Measurements from ENCODE around the gene NDE1.
"Not testable (repeated sequence)": the region's sequence is repeated elsewhere in the genome, so short reads cannot be mapped to it uniquely, and the experiment has no call there.

NDE1 gene

DNA sequence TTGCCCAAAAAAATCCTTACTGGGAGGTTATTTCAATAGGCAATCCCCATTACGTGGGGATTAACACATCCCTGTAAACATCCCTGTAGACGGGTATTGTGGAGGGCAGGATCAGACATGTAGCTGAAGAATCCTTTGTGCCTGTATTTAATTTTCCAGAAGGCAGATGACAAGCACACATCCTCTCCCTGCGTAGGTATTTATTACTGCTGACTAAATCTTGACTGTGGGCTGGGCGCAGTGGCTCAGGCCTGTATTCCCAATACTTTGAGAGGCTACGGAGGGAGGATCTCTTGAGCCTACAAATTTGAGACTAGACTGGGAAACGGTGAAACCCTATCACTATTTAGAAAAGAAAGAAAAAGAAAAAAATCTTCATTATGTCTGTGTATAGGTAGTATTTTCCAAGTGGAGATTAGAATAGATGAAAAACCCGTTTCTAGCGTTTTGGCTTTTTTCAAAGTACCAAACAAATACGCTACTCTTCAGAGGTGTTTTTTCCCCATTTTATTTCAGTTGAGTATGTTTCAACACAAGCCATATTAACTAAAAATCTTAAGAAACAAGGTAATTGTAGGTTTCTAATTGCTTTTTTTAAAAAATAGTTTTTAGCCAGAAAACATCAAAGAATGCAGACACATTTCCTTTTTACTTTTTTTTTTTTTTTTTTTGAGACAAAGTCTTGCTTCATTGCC lies 5.6 kb upstream of the NDE1 start:
- no peak for DNase-seq (ENCODE audit: low spot score)
- in situ Hi-C loops (cut with MboI; ENCODE audit: low sequenced_read_pairs, unreplicated experiment): no loop called here
- TF ChIP-seq, protein P1, sequence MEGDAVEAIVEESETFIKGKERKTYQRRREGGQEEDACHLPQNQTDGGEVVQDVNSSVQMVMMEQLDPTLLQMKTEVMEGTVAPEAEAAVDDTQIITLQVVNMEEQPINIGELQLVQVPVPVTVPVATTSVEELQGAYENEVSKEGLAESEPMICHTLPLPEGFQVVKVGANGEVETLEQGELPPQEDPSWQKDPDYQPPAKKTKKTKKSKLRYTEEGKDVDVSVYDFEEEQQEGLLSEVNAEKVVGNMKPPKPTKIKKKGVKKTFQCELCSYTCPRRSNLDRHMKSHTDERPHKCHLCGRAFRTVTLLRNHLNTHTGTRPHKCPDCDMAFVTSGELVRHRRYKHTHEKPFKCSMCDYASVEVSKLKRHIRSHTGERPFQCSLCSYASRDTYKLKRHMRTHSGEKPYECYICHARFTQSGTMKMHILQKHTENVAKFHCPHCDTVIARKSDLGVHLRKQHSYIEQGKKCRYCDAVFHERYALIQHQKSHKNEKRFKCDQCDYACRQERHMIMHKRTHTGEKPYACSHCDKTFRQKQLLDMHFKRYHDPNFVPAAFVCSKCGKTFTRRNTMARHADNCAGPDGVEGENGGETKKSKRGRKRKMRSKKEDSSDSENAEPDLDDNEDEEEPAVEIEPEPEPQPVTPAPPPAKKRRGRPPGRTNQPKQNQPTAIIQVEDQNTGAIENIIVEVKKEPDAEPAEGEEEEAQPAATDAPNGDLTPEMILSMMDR (IDR thresholded peaks at IDR 0.05; ENCODE audit: borderline replicate concordance, control extremely low read depth, extremely low read depth, insufficient read depth, missing control alignments): no peak

DNA sequence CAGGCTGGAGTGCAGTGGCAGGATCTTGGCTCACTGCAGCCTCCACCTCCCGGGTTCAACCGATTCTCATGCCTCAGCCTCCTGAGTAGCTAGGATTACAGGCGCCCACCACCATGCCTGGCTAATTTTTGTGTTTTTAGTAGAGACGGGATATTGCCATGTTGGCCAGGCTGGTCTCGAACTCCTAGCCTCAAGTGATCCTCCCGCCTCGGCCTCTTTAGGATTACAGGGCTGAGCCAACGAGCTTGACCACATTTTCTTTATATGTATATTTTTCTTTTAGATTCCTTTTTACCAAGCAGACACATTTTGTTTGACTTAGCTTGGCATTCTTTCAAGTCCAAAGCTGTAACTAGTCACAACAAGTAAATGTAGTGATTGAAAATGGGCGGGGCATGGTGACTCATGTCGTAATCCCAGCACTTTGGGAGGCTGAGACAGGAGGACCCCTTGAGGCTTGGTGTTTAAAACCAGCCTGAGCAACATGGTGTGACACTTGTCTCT lies 5.0 kb upstream of the NDE1 start:
- DNase-seq (ENCODE audit: low spot score): not testable (repeated sequence)

DNA sequence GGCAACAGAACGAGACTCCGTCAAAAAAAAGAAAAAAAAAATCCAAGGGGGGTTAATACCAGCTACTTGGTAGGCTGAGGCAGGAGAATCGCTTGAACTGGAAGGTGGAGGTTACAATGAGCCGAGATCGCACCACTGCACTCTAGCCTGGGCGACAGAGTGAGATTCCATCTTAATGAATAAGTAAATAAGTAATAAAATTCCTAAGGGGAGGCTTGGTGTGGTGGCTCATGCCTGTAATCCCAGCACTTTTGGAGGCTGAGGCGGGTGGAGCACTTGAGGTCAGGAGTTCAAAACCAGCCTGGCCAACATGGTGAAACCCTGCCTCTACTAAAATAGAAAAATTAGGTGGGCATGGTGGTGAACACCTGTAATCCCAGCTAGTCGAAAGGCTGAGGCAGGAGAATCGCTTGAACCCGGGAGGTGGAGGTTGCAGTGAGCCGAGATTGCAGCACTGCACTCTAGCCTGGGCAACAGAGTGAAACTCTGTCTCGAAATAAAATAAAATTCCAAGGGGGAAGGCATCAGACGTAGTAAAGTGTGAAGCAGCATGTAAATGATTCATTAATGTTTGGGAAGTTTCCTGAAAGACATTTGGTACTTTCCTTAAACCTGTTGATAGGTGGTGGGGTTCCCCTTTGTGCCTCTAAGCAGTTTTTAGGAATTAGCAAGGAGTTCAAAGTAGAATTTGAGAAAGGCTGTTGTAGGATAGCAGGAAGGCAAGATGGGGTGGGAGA lies 3.3 kb upstream of the NDE1 start:
- in situ Hi-C loops (cut with MboI; ENCODE audit: low sequenced_read_pairs, unreplicated experiment); DNase-seq (ENCODE audit: low spot score): not testable (repeated sequence)

More for the DNA sequence above, 5.0 kb upstream of the NDE1 start:
- in situ Hi-C loops (cut with MboI; ENCODE audit: low sequenced_read_pairs, unreplicated experiment): not testable (repeated sequence)

DNA sequence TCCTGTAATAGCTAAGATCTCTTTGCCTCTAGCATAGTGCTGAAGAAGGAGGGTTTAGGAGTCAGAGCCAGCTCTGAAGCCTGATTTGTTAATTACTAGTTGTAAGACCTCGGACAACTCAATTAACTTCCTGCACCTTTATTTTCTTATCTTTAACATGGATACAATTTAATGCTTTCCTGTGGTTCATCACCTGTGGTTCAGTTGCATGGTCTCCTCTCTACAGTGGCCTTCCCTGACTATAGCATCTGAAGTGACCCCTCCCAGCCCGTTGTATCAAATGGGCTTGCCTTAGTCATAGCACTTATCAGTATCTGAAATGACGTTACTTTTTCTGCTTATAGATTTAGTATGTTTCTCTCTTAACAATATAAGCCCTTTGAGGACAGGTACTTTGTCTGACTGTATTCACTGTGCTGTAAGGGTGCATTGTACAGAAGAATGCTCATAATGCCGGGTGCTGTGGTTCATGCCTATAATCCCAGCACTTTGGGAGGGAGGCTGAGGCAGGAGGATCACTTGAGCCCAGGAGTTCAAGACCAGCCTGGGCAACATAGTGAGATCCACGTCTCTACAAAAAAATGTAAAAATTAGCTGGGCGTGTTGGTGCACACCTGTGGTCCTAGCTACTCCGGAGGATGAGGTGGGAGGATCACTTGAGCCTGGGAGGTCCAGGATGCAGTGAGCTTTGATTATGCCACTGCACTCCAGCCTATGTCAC lies 2.6 kb upstream of the NDE1 start:
- DNase-seq (ENCODE audit: low spot score): no peak
- in situ Hi-C loops (cut with MboI; ENCODE audit: low sequenced_read_pairs, unreplicated experiment): no loop called here
- TF ChIP-seq, protein P1 (IDR thresholded peaks at IDR 0.05; ENCODE audit: borderline replicate concordance, control extremely low read depth, extremely low read depth, insufficient read depth, missing control alignments): no peak

DNA sequence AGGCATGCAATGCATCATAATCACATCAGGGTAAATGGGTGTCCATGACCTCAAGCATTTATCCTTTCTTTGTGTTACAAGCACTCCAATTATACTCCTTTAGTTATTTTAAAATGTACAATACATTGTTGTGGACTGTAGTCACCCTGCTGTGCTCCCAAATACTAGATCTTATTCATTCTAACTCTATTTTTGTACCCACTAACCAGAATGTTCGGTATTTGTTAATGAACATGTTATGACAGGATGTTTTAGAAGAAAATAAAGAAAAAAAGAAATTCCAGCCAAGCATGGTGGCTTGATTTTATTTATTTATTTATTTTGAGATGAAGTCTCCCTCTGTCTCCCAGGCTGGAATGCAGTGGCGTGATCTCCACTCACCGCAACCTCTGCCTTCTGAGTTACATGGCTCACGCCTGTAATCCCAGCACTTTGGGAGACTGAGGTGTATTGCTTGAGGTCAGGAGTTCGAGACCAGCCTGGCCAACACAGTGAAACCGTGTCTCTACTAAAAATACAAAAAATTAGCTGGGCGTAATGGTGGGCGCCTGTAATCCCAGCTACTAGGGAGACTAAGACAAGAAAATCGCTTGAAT lies 1.8 kb upstream of the NDE1 start:
- DNase-seq (ENCODE audit: low spot score): no peak
- in situ Hi-C loops (cut with MboI; ENCODE audit: low sequenced_read_pairs, unreplicated experiment): no loop called here

DNA sequence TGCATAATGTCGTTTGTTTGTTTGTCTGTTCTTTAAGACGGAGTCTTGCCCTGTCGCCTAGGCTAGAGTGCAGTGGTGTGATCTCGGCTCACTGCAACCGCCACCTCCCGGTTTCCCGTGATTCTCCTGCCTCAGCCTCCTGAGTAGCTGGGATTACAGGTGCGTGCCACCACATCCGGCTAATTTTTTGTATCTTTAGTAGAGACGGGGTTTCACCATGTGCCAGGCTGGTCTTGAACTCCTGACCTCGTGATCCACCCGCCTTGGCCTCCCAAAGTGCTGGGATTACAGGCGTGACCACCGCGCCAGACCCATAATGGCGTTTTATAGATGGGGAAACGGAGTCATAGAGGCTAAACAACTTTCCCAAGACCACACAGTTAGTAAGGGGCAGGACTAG lies 734 bp upstream of the NDE1 start:
- in situ Hi-C loops (cut with MboI; ENCODE audit: low sequenced_read_pairs, unreplicated experiment); DNase-seq (ENCODE audit: low spot score): not testable (repeated sequence)

More for the DNA sequence above, 1.8 kb upstream of the NDE1 start:
- TF ChIP-seq, protein P1 (IDR thresholded peaks at IDR 0.05; ENCODE audit: borderline replicate concordance, control extremely low read depth, extremely low read depth, insufficient read depth, missing control alignments): no peak

DNA sequence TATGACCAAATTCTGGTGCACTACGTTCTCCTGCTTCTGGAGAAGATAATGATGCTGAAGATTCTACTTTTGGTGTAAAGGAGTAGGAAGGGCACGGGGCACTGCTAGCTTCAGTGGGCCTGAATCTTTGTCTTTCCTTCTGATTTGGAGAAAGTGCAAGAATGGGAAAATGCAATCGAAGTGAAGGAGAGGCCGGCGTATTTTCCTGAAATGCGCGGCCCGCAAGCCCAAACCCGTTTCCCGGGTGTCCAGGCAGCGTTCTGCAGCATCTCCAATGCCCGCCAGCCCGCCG lies 372 bp upstream of the NDE1 start:
- no peak for DNase-seq (ENCODE audit: low spot score)
- TF ChIP-seq, protein P1 (IDR thresholded peaks at IDR 0.05; ENCODE audit: borderline replicate concordance, control extremely low read depth, extremely low read depth, insufficient read depth, missing control alignments): no peak
- in situ Hi-C loops (cut with MboI; ENCODE audit: low sequenced_read_pairs, unreplicated experiment): no loop called here

DNA sequence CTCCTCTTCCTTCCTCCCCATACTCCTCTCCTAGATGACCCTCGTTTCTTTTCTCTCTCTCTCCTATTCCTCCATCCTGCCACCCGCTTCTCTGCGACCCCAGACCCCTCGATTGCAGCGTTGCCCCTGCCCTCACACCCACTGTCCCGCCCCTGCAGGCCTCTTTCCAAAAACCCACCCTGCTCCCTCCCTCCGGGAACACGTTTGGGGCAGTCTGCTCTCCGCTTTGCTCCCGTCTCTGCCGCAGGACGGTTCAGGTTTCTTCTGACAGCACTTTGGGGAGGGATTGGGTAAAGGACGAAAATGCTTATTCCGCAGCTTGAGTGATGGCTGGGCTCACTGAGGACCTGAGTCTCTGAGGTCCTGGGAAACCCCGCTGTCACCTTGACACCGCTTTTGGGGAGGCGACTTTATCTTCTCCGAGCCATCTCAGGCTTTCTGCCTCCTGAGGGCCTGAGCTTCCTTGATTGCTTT lies 690 bp downstream of the NDE1 start:
- peak; percentile 74 for DNase-seq (ENCODE audit: low spot score)
- in situ Hi-C loops (cut with MboI; ENCODE audit: low sequenced_read_pairs, unreplicated experiment): no loop called here
- TF ChIP-seq, protein P1 (IDR thresholded peaks at IDR 0.05; ENCODE audit: borderline replicate concordance, control extremely low read depth, extremely low read depth, insufficient read depth, missing control alignments): no peak

Data from GM13976 (cell line).